Heart left ventricle (tissue), 13 donors: Measurements from ENCODE around the gene C12orf60.

Experiments
- CTCF ChIP-seq, 12 donors: fragments of 200-600 bp; sonication (generic) in 4 of 12; IDR thresholded peaks; one replicate each; pipeline versions ENCODE4 v1.5.0 to v1.8.0; 2018 to 2022; ENCODE audit warnings: antibody characterized with exemption in 12 of 12, mild to moderate bottlenecking in 5 of 12
- POLR2A ChIP-seq, 2 donors: fragments of 450-650 bp; IDR thresholded peaks; one replicate each; pipeline ENCODE4 v1.6.1; 2017; ENCODE audit warnings: antibody characterized with exemption in 2 of 2, mild to moderate bottlenecking in 2 of 2, moderate library complexity in 2 of 2
- donor health status: ischemic (EF 13 %, LVEDD 7.1; RV severe dilation, severe dysfunction).
- donor health status: DM: no; HTN: yes; CAD: no.
- donor health status: DM: no; HTN: no; CAD: no.
- donor health status: ischemic (EF 25% LVEDD 6.9; RV normal size, moderate dysfunction).
- donor health status: ischemic (EF 25% LVEDD 5.7; RV mildly dilated, moderate dysfunction).
- donor health status: ischemic (EF 35%, LVEDD 5.7; RV mildly dilated, moderate dysfunction).
- donor health status: nonischemic (EF 11% LVEDD 7.7; RV severe dilation, severe dysfunction).
- donor health status: DM: yes; HTN: yes; CAD: no.
- donor health status: PGD.
- donor health status: ischemic (EF 29% LVEDD 5.4; RV normal size, mild dysfunction).
- donor health status: nonischemic (EF 23%, LVEDD 6.1; RV moderate dilation, normal function).

GRCh38 chr12:14824012-14824634 is 20.7 kb downstream of the C12orf60 start:
- TF ChIP-seq POLR2A (IDR thresholded peaks at IDR 0.05) (no peak), CTCF (IDR thresholded peaks at IDR 0.05) (no peak)
